H1 (cell line): ENCODE measurements around the gene HDGFL3. TPM values are rescaled to one million over a fixed set of nuclear protein-coding genes. Genes with fewer than 3 reads are reported as not detected.

Source experiments
- BRCA1 ChIP-seq: IDR thresholded peaks from 2 replicates; pipeline ENCODE4 v1.6.1; 2012; ENCODE audit warnings: low read depth, low read length, improper control_type of control experiment
- GABPA ChIP-seq: IDR thresholded peaks from 2 replicates; pipeline ENCODE4 v1.6.1; 2011; ENCODE audit warnings: mild to moderate bottlenecking, low read length, moderate library complexity, borderline replicate concordance; ENCODE audit not compliant: insufficient read depth
- HDAC2 ChIP-seq, 2 experiments: fragments of 300-600 bp in 1 of 2; sonication (generic) in 1 of 2; IDR thresholded peaks; 2 replicates each; pipeline ENCODE4 v1.6.1; 2011 to 2012; ENCODE audit warnings: low read depth in 2 of 2, low read length in 2 of 2, mild to moderate bottlenecking in 2 of 2, moderate library complexity in 2 of 2, borderline replicate concordance in 1 of 2, inconsistent platforms in 1 of 2
- RFX5 ChIP-seq: IDR thresholded peaks from 2 replicates; pipeline ENCODE4 v1.6.1; 2011; ENCODE audit warnings: low read depth, low read length, improper control_type of control experiment, borderline replicate concordance
- SAP30 ChIP-seq: fragments of 300-600 bp; sonication (generic); IDR thresholded peaks from 2 replicates; pipeline ENCODE4 v1.7.1; 2012; ENCODE audit warnings: low read length, moderate library complexity, mild to moderate bottlenecking, inconsistent platforms; ENCODE audit not compliant: insufficient read depth, insufficient replicate concordance
- TBP ChIP-seq: IDR thresholded peaks from 2 replicates; pipeline ENCODE4 v1.6.1; 2011; ENCODE audit warnings: low read depth, low read length, improper control_type of control experiment
- TCF12 ChIP-seq: IDR thresholded peaks from 2 replicates; pipeline ENCODE4 v1.6.1; 2011; ENCODE audit warnings: low read depth, mild to moderate bottlenecking, low read length
- polyA plus RNA-seq, 7 experiments: library from polyadenylated mRNA; depleted of rRNA in 3 of 7; stranded (reverse) in 5 of 7; unstranded in 2 of 7; fragments of >200 nt in 5 of 7; fragments of 200-250 nt in 2 of 7; gene quantifications; 1 replicate in 5 of 7; 2 replicates in 1 of 7; 4 replicates in 1 of 7; pipeline versions ENCODE4 v1.2.1 to v1.2.3, GENCODE V29; 2011 to 2013; ENCODE audit warnings: missing spikeins in 2 of 7, mixed read lengths in 2 of 7
- total RNA-seq: library from RNA; stranded (reverse); fragmentation: NEBNext Ultra II Directional; extraction: Animal tissue kit (Norgen Biotek cat#: 25700); gene quantifications from 2 replicates; pipeline ENCODE4 v1.2.1, GENCODE V29; 2021
- TF ChIP-seq, protein P1 (sequence below): fragments of 300-600 bp; sonication (generic); IDR thresholded peaks from 2 replicates; pipeline ENCODE4 v1.7.1; 2012; ENCODE audit warnings: low read length, moderate library complexity, mild to moderate bottlenecking, inconsistent platforms; ENCODE audit not compliant: insufficient replicate concordance

The HDGFL3 gene
- total and polyA plus RNA-seq, 2 of the 8 experiments (the other 6 are each of a cell fraction or from before 2014, with no cell fraction given): 14.1 to 149 TPM

DNA sequence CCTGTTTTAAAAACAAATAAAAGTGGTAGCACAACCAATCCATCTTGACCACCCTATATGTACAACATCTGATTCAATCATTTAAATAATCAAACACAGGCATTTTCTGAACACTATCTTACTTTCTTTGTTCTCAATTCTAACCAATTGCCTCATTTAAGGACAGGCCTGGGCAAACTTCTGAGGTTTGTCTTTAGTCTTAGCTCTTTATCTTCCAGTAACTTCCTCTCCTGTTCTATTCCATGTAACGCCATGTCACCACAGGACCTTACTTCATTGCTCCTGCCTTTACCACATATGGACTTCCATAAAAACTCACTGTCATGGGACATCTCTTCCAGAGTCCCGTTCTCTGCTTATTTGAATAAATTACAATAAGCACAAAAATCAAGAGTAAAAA is 14.9 kb downstream of the HDGFL3 start (continued):
- TF ChIP-seq GABPA (no peak), SAP30 (no peak), BRCA1 (no peak), RFX5 (no peak), TBP (no peak), HDAC2 (IDR thresholded peaks at IDR 0.05; ENCODE audit: borderline replicate concordance in 1 of 2, low read depth in 2 of 2, low read length in 2 of 2) (no peak), TCF12 (no peak)
- TF ChIP-seq, protein P1, sequence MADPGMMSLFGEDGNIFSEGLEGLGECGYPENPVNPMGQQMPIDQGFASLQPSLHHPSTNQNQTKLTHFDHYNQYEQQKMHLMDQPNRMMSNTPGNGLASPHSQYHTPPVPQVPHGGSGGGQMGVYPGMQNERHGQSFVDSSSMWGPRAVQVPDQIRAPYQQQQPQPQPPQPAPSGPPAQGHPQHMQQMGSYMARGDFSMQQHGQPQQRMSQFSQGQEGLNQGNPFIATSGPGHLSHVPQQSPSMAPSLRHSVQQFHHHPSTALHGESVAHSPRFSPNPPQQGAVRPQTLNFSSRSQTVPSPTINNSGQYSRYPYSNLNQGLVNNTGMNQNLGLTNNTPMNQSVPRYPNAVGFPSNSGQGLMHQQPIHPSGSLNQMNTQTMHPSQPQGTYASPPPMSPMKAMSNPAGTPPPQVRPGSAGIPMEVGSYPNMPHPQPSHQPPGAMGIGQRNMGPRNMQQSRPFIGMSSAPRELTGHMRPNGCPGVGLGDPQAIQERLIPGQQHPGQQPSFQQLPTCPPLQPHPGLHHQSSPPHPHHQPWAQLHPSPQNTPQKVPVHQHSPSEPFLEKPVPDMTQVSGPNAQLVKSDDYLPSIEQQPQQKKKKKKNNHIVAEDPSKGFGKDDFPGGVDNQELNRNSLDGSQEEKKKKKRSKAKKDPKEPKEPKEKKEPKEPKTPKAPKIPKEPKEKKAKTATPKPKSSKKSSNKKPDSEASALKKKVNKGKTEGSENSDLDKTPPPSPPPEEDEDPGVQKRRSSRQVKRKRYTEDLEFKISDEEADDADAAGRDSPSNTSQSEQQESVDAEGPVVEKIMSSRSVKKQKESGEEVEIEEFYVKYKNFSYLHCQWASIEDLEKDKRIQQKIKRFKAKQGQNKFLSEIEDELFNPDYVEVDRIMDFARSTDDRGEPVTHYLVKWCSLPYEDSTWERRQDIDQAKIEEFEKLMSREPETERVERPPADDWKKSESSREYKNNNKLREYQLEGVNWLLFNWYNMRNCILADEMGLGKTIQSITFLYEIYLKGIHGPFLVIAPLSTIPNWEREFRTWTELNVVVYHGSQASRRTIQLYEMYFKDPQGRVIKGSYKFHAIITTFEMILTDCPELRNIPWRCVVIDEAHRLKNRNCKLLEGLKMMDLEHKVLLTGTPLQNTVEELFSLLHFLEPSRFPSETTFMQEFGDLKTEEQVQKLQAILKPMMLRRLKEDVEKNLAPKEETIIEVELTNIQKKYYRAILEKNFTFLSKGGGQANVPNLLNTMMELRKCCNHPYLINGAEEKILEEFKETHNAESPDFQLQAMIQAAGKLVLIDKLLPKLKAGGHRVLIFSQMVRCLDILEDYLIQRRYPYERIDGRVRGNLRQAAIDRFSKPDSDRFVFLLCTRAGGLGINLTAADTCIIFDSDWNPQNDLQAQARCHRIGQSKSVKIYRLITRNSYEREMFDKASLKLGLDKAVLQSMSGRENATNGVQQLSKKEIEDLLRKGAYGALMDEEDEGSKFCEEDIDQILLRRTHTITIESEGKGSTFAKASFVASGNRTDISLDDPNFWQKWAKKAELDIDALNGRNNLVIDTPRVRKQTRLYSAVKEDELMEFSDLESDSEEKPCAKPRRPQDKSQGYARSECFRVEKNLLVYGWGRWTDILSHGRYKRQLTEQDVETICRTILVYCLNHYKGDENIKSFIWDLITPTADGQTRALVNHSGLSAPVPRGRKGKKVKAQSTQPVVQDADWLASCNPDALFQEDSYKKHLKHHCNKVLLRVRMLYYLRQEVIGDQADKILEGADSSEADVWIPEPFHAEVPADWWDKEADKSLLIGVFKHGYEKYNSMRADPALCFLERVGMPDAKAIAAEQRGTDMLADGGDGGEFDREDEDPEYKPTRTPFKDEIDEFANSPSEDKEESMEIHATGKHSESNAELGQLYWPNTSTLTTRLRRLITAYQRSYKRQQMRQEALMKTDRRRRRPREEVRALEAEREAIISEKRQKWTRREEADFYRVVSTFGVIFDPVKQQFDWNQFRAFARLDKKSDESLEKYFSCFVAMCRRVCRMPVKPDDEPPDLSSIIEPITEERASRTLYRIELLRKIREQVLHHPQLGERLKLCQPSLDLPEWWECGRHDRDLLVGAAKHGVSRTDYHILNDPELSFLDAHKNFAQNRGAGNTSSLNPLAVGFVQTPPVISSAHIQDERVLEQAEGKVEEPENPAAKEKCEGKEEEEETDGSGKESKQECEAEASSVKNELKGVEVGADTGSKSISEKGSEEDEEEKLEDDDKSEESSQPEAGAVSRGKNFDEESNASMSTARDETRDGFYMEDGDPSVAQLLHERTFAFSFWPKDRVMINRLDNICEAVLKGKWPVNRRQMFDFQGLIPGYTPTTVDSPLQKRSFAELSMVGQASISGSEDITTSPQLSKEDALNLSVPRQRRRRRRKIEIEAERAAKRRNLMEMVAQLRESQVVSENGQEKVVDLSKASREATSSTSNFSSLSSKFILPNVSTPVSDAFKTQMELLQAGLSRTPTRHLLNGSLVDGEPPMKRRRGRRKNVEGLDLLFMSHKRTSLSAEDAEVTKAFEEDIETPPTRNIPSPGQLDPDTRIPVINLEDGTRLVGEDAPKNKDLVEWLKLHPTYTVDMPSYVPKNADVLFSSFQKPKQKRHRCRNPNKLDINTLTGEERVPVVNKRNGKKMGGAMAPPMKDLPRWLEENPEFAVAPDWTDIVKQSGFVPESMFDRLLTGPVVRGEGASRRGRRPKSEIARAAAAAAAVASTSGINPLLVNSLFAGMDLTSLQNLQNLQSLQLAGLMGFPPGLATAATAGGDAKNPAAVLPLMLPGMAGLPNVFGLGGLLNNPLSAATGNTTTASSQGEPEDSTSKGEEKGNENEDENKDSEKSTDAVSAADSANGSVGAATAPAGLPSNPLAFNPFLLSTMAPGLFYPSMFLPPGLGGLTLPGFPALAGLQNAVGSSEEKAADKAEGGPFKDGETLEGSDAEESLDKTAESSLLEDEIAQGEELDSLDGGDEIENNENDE: no peak
